GM18508 (cell line): ENCODE data around the gene TICAM2.
"Not testable (repeated sequence)": the region's sequence is repeated elsewhere in the genome, so short reads cannot be mapped to it uniquely, and the experiment has no call there.

Experiments
- ATAC-seq: cut with Tn5 transposase; IDR thresholded peaks from one replicate; pipeline ENCODE4 v1.9.1; 2021; ENCODE audit warnings: moderate number of reproducible peaks; ENCODE audit not compliant: insufficient read depth, unreplicated experiment

Gene TICAM2

DNA sequence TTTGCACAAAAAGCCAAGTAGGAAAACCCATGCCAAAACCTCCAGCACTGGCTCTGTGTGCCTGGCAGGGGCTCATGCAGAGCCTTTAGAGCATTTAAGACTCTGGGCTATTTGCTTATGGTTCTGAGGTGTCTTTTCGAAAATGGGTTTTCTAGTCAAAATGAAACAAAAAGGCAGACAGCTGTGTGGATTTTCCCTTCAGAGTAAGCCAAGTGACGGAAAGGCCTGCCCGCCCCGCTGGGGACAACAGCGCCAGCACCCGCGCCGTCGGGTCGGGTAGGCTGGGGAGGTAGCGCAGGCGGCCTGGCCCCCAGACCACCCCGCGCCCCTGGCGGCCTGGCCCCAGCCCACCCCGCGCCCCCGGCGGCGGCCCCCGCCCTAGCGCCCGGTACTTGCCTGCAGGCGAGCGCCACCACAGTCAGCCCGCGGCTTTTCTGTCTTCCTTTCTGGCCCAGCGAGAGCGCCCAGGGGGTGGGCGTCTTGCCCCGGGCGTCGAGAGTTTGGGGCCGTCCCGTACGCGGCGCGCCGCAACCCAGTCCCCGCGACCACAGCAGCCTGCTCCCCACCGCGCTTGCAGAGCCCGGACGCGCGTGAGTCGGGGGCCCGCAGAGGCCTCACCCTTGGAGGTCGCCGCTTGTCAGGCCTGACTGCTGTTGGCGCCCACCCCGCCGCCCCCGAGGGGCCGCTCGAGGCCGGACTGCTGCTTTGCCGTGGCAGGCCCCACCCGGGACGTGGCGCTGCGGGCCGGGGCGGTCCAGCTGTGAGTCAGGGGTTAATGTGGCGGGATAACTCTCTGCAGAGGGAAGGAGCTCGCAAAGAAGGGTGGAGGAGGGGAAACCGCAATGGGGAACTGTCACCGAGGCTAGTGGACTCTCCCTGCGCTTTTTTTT, at the start of gene TICAM2:
Gene TICAM2 (minus strand): TSS at position 779 of the 890 bp plus-strand sequence. CDS start 21,223 bp downstream, outside the sequence.
- peak; percentile 79 for ATAC-seq

GRCh38 chr5:115649541-115649940, 47.3 kb upstream of the TICAM2 start:
- no peak for ATAC-seq

- ATAC-seq, result no peak
These were observed 45.8 kb upstream of the TICAM2 start for GRCh38 chr5:115648056-115648455.

GRCh38 chr5:115645386-115645785, 43.1 kb upstream of the TICAM2 start:
- not testable (repeated sequence) for ATAC-seq

DNA sequence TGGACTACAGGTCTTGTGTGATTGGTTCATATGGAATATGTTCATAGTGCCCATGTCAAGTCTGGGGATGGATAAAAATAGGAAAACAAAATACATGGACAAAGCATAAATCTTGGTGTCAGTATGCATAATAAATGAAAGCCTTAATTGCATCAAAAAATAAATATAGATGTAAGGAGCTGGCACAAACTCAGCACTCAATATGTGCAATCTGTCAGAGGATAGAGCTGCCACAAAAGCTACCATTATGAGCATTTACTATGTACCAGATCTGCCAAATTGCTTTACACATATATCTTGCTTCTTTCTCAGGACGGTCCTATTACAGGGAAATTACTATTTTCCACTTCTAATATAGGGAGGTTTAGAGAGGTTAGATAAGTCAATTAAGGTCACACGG, 41.8 kb upstream of the TICAM2 start:
- ATAC-seq, result no peak

- no peak for ATAC-seq
These were observed 39.7 kb upstream of the TICAM2 start for GRCh38 chr5:115641948-115642347.

DNA sequence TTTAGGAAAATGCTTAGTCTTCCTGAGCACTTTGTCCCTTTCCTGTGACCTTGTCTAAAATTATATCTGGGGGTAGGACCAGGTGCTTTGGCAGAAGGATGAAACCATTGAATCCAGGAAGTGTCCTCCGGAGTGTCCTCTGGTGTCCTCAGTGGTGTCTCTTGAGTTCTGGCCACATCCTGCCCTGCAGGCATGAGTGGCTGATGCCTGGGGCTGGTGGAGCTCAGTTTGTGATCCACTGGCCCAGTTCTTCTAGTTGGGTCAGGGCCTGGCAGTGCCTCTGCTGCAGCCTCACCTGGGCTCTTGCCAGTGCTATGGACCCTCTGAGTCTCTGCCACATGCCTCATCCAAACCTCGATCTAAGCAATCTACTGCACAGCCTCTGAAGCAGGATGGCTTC, 38.0 kb upstream of the TICAM2 start:
- ATAC-seq, result no peak

DNA sequence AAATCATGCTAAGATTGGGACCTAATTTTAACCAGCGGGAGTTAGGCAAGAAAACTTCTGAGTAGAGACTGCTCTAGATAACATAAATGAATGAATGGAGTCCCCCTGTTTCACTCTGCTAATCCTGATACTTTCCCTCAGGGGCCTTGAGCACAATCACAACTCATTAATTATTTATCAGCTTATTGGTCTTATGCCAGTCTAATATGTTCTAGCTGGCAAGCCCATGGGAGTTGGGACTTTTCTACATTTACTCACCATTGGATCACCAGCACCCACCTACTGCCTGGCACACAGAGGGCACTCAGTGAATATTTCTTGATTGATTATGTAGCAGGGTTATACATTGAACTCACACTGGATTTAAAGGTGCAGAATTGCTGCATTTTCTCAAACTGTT, 37.1 kb upstream of the TICAM2 start:
- no peak for ATAC-seq

DNA sequence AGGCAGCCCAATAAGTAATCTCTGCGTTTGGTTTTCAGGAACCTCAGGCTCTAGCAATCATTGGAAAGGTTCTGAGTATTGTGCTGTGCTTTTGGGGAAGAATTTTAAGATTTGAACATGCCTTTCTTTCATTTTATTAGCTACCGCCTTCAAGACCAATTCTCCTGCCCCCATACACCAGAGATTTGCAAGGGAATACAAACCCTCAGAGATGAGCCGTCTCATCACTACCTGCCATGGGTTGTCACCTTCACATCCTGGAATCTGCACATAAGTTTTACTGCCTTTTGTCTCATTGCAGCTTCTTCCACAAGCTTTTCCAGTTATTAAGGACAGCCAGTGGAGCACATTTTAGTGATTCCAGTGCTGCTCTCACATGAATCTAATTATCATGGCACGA, 35.2 kb upstream of the TICAM2 start:
- no peak for ATAC-seq

- no peak for ATAC-seq
These were observed 33.7 kb upstream of the TICAM2 start for GRCh38 chr5:115636008-115636407.

- peak; percentile 39 for ATAC-seq
These were observed 32.3 kb upstream of the TICAM2 start for GRCh38 chr5:115634343-115635132.

GRCh38 chr5:115629903-115630302, 27.6 kb upstream of the TICAM2 start:
- no peak for ATAC-seq

GRCh38 chr5:115627295-115627865, 25.1 kb upstream of the TICAM2 start:
- ATAC-seq, result no peak

DNA sequence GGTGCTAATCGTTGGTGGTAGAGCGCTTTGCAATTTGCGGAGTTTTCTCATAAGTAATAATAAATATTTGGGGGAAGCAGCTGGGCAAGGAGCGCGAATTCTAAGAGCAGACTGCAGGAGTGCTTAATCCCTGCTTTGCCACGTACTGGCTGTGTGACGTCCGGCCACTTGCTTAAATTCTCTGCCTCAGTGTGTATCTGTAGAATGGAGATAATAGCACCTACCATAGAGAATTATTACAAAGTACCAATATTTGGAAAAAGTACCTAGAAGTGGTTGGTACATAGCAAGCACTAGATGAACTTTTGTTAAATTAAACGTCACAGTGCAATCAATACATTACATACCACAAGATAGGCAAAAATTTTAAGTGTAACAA, 24.2 kb upstream of the TICAM2 start:
- ATAC-seq, result peak; percentile 8

DNA sequence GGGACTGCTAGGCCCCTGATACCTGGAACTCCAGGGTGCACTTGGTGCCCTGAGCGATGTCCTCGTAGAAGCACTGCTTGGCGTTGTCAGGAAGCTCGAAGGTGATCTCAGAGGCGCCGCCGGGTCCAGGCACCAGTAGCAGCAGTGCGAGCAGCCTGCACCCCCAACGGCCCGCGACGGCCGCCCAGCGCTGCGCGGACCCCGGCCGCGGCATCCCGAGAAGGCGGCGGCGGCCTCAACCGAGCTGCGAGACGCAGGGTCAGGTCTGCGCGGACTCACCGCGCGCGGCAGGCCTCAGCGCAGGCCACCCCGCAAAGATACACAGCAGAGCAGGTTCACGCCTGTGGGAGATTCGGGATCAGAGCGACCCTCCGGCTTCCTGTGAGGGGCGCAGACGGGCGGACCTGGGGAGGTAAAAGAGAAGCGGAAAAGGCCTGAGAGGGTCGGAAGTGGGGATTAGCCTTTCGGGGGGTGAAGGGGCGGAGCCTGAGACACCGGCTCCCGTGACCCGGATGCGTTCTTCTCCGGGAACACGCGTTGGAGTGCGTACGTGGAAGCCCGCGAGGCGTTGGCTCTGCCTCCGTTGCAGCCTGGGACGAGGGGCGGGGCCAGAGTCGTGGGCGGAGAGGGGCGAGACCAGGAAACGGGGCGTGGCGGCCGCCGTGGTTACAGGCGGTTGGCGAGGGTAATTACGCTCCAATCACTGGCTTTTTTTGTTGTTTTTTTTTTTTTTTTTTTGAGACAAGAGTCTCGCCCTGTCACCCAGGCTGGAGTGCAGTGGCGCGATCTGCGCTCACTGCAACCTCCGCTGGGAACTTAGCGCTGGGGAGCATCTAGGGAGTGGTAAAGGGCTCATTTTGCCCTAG, 23.5 kb upstream of the TICAM2 start, which contains the start of gene TMED7:
Gene TMED7 (minus strand): TSS at position 458 of the 866 bp plus-strand sequence. CDS start 244 bp downstream, at position 214.
- peak; percentile 88 for ATAC-seq

DNA sequence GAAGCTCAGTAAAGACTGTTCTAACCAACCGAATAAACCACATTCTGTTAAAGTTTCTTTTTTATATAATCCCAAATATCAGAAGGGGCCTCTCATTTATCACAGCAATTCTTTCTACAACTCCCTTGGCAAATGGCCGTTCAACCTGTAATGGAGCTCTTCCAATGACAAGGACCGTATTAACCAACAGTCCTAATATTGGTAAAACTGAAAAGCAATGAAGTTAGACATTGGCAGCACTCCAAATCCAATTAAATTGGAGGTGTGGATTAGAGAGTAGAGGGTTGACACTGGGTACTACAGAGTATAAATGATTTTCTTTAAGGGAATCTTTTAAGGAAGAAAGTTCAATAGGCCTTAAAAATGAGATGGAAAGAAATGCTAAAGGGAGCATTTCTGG, 22.7 kb upstream of the TICAM2 start:
- no peak for ATAC-seq

GRCh38 chr5:115623658-115624057, 21.4 kb upstream of the TICAM2 start:
- ATAC-seq, result no peak

DNA sequence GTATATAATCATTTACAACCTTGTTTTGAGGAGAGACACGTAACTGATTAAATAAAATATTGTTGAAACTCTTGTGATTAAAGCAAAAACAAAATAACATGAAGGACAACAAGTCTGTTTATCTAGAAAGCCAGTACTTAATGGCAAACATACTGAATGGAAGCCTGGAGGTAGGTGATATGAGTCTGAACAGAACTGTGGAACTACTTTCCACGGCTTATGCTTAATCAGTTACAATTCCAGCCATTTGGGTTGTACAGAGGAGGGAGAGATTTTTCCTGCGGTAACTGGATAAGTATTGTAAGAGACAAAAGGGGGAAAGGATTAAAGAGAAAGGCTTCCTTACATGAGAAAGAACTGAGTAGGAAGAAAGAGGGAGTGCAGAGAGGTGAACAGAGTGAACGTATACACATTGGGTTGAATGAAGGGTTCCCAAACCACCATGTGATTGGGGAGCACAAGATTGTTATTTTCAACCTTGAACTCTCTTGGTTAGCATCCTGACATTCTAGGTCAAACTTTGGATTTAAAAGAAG, 19.2 kb upstream of the TICAM2 start:
- ATAC-seq, result no peak

DNA sequence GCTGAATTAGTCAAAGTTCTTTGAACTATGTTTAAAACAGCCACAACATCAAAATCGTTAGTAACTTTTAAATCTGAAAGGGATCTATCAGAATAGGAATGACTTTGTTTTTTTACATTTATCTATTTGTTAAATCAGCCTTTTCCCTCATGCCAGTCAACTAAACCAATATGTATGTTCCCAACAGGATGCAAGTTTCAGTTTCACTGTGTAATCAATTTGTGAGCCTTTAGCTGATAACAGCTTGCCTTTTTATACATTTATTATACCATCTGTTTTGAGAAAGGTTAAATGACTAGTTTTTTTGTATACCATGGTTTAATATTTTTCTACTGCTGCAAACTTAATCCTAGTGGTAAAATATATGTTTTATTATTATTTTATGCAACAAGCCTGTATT, 14.6 kb upstream of the TICAM2 start:
- ATAC-seq, result no peak

GRCh38 chr5:115616472-115616871, 14.2 kb upstream of the TICAM2 start:
- no peak for ATAC-seq
